ENCODE results near the gene LAMC2.

DNA sequence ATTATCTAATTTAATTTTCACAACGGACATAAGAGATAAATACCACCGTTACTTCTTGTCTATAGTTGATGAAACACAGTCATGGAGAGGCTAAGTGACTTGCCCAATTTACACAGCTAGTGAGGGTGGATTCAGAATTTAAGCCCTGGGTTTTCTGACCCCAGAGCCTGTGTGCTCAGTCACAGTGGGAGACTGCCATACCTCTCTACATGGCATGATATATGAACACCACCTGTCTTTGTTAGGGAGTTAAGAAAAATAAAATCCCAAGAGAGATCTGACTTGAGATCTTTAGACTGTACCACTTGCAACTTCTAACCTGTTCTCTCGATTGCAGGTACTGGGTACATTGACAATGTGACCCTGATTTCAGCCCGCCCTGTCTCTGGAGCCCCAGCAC, 40.3 kb downstream of the LAMC2 start:
- TF ChIP-seq EZH2 (IDR thresholded peaks at IDR 0.05; ENCODE audit: insufficient read depth, poor library complexity, severe bottlenecking) (no peak), EZH2phosphoT487 (IDR thresholded peaks at IDR 0.05; ENCODE audit: insufficient read depth, low read depth) (no peak)
